Endometrium (tissue), 2 donors: ENCODE data around the gene SATB2.

Experiments used
- FAIRE-seq: peaks from 2 replicates; lab custom pipeline; 2012; peaks lifted over from hg19 to GRCh38; lab: Jason Lieb, UNC
- donor health status: control.
- donor health status: control.

Gene SATB2

DNA sequence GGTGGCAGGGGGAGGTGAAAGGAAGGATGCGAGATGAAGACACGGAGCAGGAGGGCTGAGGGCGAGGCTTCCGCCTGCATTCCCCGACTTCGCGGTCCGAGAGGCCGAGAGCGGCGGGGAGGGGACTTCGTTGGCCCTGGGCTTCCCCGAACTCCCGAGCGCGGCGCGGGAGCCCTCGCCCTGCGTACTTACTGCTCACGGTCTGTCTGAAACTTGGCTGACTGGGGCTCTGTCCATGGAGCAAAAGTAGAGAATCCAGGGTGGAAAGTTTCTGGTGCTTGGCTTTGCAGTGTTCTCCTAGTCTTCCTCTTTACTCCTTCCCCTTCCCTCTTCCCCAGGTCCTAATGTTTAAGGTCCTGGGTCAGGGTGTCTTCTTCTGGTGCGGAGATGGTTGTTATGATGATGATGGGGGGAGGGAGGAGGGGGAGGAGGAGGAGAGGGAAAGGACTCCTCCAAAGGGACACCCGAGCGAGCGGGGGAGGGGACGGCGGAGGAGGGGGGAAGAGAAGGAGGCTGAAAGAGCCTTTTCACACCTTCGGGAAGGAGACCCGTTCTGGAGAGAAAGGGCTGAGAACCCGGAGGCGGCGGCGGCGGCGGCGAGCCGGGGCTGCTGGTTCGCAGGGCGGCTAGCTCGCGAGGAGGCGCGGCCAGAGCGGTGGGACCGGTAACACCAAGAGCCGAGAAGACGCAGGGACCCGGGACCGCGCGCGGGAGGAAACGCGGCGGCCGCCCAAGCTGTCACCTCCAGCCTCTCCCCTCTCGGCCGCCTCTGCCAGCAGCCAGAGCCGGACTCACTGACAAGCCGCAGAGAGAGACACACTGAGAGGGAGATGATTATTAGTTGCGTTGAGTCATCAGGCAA lies at the start of gene SATB2:
Gene SATB2, minus strand, starts transcription at position 793 of the 862 bp plus-strand sequence. CDS start 1,902 bp downstream, outside the sequence.
- no peak for FAIRE-seq

DNA sequence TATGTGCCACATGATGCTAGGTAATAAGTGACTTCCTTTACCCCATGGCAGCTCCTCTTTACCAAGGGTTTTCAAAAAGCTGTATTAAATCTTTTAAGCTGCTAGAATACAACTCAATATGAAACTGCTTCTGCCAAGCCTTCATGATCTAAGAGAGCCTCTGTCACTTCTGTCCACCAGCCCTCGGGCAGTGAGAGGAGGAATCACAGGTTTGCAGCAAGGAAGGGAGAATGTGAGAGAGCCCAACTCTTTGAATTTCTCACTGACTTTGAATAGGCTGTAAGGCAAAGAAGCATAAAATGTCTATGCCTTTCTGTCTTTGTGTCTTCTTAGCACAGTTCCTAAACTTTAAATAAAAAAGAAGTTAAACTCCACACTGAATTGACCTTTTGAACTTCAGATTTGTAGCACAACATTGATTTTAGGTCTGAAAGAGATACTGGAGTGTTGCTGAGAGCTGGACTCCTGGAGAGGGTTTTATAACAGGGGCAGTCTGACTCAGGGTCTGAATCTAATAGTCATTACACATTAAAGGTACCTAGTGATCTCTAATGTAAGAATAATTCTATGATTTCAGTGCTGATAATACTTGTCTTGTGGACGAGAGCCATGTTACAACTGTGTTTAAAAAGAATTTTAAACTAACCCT lies 48.1 kb upstream of the SATB2 start:
- no peak for FAIRE-seq

DNA sequence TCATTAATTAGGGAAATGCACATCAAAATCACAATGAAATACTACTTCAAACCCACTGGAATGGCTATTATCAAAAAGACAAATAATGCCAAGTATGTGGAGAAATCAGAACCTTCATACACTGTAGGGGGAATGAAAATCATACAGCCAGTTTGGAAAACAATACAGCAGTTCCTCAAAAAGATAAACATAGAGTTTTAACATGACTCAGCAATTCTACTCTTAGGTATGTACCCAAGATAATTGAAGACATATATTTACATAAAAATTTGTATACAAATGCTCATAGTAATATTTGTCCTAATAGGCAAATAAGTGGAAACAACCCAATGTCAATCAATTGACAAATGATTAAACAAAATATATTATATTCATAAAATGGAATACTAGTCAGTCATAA lies 45.4 kb upstream of the SATB2 start:
- no peak for FAIRE-seq

DNA sequence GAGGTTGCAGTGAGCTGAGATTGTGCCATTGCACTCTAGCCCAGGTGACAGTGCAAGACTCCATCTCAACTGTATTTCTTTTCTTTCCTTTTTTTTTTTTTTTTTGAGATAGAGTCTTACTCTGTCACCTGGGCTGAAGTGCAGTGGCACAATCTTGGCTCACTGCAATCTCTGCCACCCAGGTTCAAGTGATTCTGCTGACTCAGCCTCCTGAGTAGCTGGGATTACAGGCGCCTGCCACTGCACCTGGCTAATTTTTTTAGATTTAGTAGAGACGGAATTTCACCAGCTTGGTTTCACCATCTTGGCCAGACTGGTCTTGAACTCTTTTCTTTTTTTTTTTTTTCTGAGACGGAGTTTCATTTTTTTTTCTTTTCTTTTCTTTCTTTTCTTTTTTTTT lies 41.3 kb upstream of the SATB2 start:
- no peak for FAIRE-seq

DNA sequence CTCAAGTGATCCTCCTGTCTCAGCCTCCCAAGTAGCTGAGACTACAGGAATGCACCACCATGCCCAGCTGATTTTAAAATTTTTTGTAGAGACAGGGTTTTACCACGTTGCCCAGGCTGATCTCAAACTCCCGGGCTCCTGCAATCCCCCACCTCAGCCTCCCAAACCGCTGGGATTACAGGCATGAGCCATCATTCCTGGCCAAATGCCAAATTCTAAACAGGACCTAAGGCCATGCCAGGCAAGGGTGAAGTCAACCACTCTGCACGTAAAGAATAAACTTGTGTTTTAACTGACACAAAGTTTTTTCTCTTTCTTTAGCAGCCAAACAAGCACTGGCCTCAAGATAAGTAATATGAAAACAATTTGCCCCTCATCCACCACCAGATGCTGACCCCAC lies 37.4 kb upstream of the SATB2 start:
- FAIRE-seq, result no peak

DNA sequence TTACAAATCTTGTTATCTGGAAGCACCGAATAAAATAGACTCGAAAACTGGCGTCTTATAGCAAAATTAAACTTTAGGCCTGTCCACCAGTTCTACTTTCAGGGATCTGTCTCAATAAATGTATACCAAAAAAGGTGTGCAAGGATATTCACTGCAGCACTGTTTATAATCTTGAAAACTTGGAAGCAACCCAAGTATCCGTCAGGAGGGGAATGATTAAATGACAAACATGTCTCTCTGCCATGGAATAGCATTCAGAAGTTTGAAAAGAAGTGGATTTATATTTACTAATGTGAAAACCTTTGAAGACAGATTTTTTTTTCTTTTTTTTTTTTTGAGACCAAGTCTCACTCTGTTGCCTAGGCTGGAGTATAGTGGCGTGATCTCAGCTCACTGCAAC lies 32.3 kb upstream of the SATB2 start:
- no peak for FAIRE-seq

DNA sequence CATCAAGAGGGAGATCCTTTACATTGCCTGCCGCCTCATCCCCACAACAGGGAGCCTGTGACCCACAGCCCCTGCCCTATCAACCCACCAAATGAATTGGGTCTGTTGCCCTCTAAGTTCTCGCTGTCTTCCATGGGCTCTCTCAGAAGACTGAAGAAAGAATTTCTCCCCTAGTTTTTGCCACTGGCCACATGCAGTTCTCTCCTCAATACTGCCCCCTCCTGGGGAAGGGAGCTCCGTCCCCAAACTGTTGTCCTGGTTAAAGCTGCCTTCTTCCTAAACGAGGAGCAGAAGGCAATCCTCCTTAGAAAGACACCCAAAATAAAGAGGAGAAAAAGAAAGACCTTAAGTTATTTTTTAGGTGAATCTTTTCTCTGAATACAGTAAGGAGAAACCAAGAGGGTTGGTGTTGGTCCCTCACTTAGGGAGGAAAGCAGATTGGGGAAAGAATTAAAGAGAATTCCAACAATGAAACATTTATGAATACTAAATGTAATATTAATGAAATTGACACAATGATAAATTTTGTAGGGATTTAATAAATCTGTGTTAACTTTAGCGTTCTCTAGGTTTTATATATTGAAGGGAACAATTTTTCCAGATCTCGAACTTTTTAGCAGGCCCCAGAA lies 31.1 kb upstream of the SATB2 start:
- FAIRE-seq, result no peak

DNA sequence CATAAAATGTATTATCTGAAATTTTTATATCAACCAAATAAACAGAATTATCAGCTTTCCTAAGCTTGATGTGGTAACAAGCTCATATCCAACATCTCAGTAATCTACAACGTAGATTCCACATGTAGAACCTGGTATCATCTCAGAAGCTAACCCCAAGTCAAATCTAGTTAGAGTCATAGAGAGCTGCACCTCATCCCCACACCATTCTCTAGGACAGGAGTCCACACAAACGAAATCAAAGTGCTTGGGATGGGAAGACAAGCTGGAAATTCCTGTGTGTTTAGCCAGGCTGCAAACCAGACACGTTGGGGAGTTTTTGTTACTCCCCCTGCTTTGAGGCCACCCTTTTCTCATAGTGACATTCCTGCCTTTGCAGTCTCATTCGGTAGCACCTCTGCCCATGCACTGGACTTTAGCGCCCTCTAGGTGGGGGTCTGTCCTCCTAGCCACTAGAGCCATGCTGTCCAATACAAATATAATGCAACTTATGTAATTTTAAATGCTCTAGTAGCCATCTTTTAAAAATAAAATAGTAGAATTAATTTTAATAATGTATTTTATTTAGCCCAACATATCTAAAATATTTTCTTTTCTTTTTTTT lies 28.1 kb upstream of the SATB2 start:
- FAIRE-seq, result no peak

DNA sequence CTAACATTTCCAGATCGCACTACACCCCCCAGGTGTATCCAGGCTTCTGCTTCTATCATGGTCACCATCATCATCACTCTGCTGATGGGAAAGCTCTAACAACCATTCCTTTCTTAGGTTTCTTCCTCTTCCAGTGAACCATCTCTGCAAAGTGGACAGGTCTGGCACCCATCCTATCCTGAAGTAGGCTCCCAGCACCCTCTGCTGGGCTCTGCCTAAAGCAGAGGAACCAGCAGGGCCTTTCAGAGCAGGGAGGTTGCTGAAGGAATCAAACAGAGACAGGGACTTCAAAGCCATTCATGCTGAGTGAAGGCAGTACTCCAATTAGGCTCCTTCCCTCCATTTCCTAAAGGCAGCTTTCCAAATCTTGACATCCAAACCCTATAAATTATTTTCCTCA lies 27.2 kb upstream of the SATB2 start:
- FAIRE-seq, result no peak

DNA sequence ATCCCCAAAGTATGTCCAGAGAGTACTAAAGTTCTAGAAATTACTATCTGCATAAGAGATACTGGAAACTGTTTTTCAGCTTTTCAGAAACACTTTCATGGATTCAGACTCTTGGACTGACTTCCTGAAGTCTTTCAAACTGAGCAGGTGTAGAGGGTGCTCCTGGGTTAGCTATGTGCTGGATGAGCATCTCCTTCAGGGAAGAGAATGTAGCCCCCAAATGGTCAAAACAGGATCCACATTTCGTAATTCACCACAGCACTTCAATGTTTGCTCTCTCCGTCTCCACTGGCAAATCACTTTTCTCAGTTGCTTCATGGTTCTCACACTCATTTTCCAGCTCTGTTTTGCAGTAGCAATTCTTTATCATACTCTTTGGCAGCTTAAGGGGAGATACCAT lies 23.2 kb upstream of the SATB2 start:
- no peak for FAIRE-seq

DNA sequence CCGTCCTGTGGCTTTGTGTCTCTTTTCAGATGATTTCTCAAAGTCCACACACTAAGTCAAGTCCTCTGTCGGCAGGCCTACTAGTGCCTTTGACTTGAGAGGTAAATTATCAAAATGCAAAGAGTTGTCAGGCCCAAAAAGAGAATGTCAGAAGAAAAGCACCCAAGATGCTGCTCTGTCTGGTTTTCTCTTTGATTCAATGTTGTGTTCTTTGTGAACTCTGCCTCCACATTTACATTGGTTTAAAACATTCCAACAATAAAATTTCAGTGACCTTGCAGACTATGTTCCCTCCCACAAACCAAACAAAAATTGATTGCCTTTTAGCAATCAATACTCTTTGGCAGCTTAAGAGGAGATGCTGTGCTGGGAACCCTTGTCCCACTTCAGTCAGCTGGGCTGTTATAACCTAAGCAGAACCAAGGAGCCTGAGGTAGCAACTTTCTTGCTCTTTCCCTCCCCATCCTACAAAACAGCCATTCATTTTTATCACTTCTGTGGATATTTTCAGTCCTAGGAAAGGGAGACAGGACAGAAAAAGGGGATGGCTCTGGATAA lies 19.6 kb upstream of the SATB2 start:
- FAIRE-seq, result no peak

DNA sequence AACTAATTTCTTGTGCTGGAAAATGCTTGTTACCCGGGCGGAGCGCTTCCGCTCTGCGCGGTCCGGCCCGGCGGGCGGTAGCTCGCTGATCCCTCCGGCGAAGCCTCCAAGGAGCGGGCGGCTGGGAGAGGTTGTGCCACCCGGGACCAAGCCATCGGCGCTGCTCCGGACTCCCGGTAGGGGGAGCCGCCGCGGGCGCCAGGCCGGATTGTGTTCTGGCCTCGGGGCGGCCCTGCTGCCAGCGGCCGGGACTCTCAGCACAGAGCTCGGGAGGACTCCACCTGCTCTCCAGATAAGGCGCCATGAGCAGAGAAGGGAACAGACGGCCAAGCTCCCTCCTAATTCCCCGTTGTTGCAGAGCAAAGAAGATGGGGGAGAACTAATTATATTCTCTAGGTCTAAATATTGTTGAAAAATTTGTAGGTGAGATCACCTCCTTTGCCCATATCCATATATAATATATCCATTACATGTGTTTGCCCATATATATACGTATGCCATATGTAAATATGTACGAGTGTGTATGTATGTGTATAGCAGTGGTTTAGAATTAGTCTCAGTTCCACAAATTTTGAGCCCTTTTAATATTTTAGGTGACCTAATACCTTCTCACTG lies 13.8 kb upstream of the SATB2 start:
- no peak for FAIRE-seq

DNA sequence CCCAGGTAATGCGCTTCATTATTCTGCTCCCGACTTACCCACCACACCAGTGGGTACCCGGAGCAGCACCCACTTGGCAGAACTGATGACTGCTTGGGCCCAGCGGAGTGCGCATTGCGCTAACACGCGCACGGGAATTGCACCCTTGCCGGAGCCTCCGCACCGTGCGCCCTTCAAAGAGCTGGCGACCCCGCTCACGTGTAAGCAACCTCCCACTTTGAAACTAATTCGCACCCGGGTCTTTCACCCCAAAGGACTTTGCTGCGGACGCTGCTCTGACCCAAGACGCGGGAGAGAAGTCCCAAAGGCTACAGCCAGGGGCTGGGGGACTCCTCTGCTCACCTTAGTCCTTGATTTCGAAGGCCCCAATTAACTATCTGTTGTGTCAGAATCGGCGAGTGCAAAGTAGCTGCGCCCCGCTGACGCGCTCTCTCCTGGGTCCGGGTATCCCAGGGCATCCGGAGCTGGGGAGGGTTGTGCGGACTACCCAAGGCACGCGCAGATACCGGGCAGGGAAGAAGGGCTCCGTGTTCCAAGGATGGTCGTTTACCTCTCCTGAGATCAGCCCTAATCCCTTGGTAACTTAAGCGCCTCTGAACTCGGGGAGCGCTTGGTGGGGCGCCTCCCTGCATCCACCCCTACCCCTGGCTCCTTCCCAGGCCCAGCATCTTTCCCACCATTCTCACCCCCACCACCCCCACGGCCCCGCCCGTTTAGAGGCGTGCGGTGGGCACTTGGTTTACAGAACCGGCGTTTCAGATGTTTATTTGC lies 13.1 kb upstream of the SATB2 start:
- FAIRE-seq, result no peak

DNA sequence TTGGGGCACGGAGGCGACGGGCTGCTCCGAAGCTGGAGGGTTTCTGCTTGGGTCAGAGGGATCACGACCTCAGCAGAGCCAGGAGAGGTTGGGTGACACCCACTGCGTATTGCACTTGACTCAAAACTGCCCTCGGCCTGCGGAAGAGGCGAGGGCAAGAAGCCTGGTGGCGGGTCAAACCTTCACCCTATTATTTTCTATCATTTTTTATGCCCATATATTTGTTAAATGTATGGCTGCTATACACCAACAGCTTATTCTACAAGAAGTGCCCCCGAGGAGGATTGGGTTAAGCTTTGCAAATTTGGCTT lies 12.6 kb upstream of the SATB2 start:
- FAIRE-seq, result no peak

DNA sequence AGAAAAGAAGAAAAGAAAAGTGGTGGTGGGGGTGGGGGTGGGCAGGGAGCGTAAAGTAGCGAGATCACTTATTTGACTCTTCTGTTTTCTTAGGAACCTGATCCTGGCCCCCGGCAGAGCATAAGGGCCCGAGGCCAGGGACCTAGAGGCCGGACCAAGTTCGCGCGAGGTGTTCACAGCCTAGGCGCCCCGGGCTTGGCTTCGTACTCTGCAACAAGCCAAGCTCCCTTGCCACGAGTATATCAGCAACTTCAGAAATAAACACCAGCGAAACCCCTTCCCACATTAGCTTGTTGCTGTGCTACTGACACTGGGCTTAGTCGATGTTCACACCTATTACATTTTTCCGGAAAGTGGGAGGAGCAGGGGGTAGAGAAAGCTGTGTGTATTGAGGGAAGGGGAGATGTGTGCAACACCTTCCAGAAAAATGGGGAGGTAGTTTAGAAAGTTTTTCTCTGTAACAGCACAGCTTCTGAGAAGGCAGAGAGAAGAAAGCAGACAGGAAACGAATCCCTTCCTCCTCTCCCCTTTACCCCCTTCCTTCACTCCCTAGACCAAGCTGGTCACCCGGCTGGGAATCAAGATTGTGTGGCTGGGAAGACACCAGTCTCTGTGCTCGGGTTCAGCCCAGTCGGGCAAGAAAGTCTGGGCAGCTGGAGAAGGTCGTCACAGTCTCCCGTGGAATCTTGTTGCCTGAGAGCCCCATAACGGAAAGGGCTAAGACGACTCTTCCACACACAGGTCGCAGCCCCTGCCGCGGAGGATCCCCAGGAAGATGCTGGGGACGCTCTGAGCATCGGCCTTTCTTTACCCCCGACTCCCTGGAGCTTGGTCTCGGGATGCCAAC lies 12.0 kb upstream of the SATB2 start:
- no peak for FAIRE-seq

DNA sequence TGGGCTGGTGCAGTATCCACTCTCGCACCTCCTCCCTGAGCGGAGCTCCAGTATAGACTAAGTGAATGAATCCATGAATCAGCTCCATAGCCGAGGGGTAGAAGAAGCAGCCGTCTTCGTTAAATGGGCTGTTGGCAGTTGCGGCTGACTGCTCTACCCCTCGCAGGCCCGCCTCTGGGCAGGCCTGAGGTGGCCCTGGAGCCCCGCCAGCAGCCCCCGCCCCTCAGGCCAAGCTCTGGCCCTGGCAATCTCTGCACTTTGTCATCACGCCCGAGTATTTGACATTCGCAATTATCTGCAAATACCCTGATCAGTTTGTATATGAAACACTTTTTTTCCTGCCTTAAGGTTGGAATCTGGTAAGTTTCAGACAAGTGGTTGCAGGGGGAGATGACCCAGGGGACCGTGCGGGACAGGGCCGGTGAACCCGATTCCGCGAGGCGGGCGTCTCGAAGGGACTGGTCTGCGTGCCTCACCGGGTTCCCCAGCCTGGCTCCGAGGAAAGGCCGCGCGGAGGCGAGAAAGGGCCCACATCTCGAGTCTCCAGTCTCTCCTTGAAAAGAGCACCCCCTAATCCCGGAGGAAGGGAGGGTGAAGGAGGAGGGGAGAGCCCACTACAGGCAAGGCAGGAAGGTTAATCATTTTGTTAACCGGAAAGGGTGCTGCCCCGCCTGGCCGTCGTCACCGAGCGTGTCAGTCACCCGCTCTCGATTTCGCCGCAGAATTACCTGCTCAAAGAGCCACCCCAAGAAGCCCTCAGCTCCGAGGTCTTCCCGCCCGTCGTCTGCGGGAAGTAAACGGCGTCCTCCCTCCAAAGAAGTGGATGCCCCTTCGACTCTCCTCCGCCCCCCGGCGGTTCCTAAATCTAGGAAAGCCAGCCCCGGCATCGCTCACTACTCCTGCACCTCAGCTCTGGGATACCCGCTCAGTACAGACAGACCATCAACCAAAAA lies 11.1 kb upstream of the SATB2 start:
- no peak for FAIRE-seq

DNA sequence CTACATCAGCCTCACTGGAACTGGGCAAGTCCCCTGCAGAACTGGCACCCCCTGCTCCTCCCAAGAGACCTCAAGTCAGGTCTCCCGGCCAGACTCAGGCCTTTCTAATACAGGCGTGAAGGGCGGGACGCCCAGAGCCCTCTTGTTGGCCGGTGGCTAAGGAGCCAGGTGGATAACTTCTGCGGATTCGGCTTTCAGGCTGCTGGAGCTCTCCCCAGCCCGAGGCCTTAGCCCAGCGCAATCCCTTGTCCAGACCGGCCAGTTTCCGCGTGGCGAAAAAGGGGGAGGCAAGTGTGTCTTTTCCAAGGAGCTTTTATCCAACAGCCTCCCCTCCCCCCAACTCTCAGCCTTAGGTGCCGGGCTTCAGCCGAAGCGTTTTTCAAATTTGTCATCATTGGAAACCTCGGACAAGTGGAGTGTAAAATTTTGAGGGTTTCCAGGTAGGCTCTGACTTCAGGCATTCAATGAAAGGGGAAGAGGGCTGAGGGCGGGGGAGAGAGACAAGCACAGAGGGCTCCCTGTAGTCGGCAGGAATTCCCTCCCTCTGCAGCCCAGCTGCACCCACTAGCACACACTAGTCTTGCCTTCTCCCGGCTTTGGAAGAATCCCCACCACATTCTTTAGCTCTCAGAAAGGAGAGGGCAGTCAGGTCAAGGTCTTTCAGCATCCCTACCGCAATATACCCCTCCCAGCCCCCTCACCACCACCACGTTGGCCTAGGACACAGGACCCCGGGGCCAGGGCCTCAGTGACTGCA lies 9.5 kb upstream of the SATB2 start:
- FAIRE-seq, result no peak

DNA sequence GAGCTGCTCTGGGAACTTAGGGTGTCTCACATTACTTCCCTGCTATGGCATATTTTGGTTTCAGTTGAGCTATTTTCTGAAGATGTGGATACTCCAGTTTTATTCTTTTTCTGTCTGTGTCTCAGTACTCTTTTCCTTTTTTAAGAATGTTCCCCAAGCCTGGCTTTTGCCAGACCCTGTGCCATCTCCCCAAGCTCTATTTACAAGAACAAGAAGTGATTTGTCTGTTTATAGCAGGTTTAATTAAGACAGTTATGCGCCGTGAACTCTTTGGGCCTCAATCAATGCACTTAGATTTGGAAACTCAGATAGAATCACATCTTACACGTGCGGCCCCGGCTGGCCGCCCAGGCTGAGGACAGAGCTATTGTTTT lies 8.9 kb upstream of the SATB2 start:
- FAIRE-seq, result no peak
